DLD1 (cell line): ENCODE measurements around the gene OLFML2A.
"Not testable (repeated sequence)": the region's sequence is repeated elsewhere in the genome, so short reads cannot be mapped to it uniquely, and the experiment has no call there.

Experiments used
- in situ Hi-C: cut with HindIII; loops from 2 replicates; pipeline ENCODE4 v1.10.0; 2017; ENCODE audit warnings: low sequenced_read_pairs

Gene OLFML2A

GRCh38 chr9:124776954-124777648 lies at the start of gene OLFML2A:
TSS of gene OLFML2A (plus strand) at chr9:124777133. CDS start at chr9:124777271, 138 bp downstream.
- in situ Hi-C loops = no loop called here

- in situ Hi-C loops = no loop called here
Measured at GRCh38 chr9:124730772-124731171, 46.2 kb upstream of the OLFML2A start.

- in situ Hi-C loops = no loop called here
Measured at GRCh38 chr9:124733964-124734740, 42.8 kb upstream of the OLFML2A start.

DNA sequence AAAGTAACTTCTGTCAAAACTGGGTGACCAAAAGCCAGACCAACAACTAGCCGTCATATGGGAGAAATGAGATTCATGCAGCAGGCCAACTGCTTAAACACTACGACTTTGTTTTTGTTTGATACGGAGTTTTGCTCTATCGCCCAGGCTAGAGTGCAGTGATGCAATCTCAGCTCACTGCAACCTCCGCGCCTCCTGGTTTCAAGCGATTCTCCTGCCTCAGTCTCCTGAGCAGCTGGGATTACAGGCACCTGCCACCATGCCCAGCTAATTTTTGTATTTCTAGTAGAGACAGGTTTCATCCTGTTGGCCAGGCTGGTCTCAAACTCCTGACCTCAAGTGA lies 42.2 kb upstream of the OLFML2A start:
- in situ Hi-C loops = not testable (repeated sequence)

GRCh38 chr9:124735121-124735520 lies 41.8 kb upstream of the OLFML2A start:
- in situ Hi-C loops = no loop called here

GRCh38 chr9:124738075-124738474 lies 38.9 kb upstream of the OLFML2A start:
- in situ Hi-C loops = not testable (repeated sequence)

DNA sequence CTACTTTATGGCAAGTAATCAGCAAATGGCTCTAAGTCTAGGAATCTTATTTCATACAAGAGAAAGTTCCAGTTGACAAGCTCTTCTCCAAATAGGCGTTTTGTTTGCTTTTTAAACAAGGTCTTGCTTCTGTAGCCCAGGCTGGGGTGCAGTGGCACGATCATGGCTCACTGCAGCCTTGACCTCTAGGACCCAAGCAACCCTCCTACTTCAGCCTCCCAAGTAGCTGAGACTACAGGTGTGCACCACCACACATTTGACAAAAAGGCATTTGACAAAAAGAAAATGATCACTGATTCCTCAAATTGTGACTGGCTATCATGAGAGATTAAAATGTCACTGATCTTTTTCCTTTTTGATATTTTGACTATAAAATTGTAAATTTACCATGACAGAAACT lies 37.6 kb upstream of the OLFML2A start:
- in situ Hi-C loops = no loop called here

- in situ Hi-C loops = no loop called here
Measured at GRCh38 chr9:124741149-124741548, 35.8 kb upstream of the OLFML2A start.

DNA sequence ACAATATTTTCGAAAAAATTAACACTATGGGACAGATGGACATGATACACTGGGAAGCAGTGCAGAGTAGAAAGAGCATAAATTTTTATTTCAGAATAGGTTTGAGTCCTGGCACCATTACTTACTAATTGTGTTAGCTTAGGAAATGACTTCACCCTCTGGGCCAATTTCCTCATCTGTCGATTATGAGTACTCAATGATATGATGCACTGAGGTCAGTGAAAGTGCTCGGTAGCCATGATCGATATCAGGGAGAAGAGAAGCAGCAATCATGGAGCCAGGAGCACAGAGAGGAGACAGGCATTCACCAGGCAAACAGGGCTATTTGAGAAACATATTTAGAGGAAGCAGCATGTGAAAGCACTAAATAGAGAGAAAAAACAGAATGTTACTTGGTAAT lies 35.3 kb upstream of the OLFML2A start:
- in situ Hi-C loops = no loop called here

- in situ Hi-C loops = no loop called here
Measured at GRCh38 chr9:124742940-124743339, 34.0 kb upstream of the OLFML2A start.

DNA sequence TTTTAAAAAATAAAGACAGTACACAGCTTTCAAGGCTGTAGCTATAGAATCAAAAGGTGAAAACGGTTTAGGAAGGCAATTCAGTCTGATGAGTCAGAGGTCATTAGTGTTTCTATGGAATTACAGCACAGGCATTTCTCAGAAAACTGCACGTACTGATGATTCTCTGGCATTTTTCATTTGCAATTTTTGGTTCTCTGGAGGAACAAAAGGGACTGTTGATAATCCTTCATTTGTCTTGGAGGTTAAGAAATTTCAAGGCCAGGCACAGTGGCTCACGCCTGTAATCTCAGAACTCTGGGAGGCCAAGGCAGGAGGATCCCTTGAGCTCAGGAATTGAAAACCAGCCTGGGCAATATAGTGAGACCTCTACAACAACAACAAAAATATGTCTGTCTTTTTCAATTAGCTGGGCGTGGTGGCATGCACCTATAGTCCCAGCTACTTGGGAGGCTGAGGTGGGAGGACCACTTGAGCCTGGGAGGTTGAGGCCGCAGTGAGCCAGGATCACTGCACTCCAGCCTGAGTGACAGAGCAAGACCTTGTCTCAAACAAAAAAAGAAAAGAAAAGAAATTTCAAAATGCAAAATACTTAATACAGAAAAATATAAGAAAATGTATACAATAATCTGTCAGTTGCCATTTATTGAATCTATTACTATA lies 33.1 kb upstream of the OLFML2A start:
- in situ Hi-C loops = no loop called here

GRCh38 chr9:124747065-124747464 lies 29.9 kb upstream of the OLFML2A start:
- in situ Hi-C loops = no loop called here

DNA sequence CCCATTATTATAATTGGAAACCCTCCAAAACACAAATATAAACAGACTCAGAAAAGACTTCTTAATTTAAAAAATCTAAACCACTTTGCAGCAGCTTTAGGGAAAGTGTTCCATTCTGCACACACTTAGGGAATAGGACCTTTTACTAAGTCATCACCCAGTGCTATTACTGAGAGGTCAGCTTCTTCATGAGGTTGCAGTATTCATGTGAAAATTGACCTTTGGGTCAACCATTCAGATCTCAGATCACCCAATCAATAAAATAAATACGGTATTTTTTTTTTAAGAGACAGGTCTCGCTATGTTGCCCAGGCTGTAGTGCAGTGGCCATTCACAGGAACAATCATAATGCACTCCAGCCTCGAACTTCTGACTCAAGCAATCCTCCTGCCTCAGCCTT lies 27.6 kb upstream of the OLFML2A start:
- in situ Hi-C loops = no loop called here

DNA sequence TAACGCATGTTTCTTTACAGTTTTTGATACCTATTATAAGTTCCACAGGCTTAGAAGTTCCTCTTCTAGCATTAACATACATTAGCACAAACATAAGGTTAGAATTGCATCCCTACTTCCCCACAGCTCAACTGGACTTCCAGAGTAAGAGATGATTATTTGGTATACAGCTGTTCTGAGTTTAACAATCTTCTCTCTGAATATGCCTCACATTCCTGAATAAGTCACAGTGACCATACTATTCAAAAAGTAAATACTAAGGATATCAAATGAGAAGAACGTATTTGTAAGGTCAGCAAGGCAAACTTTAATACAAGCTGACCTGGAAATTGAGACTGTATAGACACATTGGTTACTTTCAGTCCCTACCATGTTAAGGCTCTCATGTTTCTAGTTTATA lies 27.2 kb upstream of the OLFML2A start:
- in situ Hi-C loops = loop anchor here (25.0 kb wide), 1 partner anchor 138 kb away; no protein-coding TSS in a partner anchor

GRCh38 chr9:124752967-124753366 lies 24.0 kb upstream of the OLFML2A start:
- in situ Hi-C loops = loop anchor here (25.0 kb wide), 1 partner anchor 134 kb away; no protein-coding TSS in a partner anchor

- in situ Hi-C loops = loop anchor here (25.0 kb wide), 1 partner anchor 133 kb away; no protein-coding TSS in a partner anchor
Measured at GRCh38 chr9:124754289-124754688, 22.6 kb upstream of the OLFML2A start.

DNA sequence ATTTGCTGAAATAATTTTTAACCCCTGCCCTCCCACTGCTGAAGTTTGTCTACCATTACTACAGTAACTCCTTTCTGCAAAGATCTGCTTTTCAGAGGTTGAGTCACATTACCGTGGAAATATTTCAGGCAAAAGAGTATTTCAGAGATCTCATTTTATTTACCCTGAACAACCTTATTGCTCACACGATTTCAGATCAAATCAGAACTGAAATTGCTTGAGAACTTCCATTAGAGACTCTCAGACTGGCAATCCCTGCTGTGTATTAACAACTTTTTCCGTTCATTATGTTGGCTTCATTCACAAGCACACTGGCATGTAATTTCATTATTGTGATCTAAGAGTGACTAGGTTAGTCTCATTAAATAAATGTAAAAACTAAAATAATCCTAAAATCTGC lies 21.9 kb upstream of the OLFML2A start:
- in situ Hi-C loops = loop anchor here (25.0 kb wide), 1 partner anchor 132 kb away; no protein-coding TSS in a partner anchor

GRCh38 chr9:124756011-124756410 lies 20.9 kb upstream of the OLFML2A start:
- in situ Hi-C loops = loop anchor here (25.0 kb wide), 1 partner anchor 131 kb away; no protein-coding TSS in a partner anchor

DNA sequence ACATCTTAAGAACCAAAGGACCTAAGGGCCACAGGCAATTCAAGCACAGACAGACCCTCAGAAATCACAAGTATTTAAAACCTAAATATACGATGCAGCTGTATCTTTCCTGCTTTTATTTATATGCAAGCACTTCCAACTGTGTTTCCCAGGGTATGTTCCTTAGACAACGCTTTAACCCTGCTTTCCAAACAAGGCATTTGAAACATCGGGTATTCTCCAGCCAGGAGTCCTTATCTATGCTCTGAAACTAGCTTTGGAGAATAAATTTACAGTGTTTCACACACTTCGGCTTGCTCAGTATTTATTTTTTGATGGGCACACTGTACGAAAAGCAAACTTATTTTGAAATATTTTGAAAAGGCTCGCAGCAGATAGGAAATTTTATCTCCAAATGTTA lies 19.3 kb upstream of the OLFML2A start:
- in situ Hi-C loops = loop anchor here (25.0 kb wide), 1 partner anchor 130 kb away; no protein-coding TSS in a partner anchor

- in situ Hi-C loops = loop anchor here (25.0 kb wide), 1 partner anchor 129 kb away; no protein-coding TSS in a partner anchor
Measured at GRCh38 chr9:124758061-124758460, 18.9 kb upstream of the OLFML2A start.

DNA sequence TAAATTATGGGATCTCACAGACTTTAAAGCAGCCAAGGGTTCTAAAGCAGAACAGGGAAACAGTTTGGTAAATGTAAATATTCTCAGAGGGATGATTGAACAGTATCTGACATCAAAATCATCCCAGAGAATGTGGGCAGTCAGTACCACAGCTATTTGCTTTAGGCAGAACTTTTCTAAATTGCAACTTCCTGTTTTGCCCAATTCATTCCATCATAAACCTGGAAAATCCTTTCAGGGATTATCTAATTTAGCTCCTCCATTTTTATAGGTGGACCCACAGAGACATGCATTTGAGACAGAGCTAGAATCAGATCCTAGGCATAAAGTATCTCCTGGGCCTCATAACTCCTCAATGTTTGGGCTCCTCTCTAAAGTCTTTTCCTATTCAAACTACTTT lies 18.2 kb upstream of the OLFML2A start:
- in situ Hi-C loops = loop anchor here (25.0 kb wide), 1 partner anchor 129 kb away; no protein-coding TSS in a partner anchor
